Measurements from ENCODE around the gene AREG. TPM values are rescaled to one million over a fixed set of nuclear protein-coding genes. Genes with fewer than 3 reads are reported as not detected.

Gene AREG
- total and polyA plus RNA-seq, 2 experiments from 2014 or later = 0.45 TPM; not detected in 1

DNA sequence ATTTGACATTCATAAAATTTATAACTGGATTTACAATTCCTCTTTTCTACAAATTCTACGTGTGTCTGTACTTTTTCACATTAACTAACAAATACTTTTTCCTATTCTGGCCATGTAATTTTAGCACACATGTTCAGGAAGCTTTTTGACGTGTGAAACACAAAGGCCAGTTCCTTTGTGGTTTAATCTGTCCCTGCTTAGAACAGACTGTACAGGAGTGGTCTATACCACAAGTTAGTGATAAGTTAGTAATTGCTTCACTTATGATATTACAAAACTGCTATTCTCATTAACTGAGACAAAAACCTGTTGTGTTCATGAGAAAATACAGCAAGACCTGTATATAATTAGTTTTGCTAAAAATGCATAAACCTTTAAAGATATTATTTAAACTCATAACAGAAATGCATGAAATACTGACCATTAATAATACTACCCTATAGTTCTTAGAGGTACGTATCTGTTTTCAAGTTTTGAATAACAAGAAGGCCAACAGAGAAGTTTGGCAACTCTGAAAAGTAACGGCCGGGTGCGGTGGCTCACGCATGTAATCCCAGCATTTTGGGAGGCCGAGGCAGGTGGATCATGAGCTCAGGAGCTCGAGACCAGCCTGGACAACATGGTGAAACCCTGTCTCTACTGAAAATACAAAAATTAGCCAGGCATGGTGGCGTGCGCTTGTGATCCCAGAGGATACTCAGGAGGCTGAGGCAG, 13.7 kb upstream of the AREG start (continued):
- TF ChIP-seq JUNB (IDR thresholded peaks at IDR 0.05; ENCODE audit: unreplicated experiment) (no peak), NANOG (IDR thresholded peaks at IDR 0.05; ENCODE audit: borderline replicate concordance) (no peak), ZNF331 (CRISPR knock-in tag; IDR thresholded peaks at IDR 0.05; ENCODE audit: low read depth) (no peak), STAT1 (IDR thresholded peaks at IDR 0.05; ENCODE audit: unreplicated experiment) (no peak), POLR2AphosphoS5 (IDR thresholded peaks at IDR 0.05; ENCODE audit: low read depth) (no peak), EZH2phosphoT487 (IDR thresholded peaks at IDR 0.05; ENCODE audit: unreplicated experiment) (no peak), REST (IDR thresholded peaks at IDR 0.05; ENCODE audit: unreplicated experiment) (no peak), ZNF114 (CRISPR knock-in tag; IDR thresholded peaks at IDR 0.05) (no peak), CREB1 (CRISPR knock-in tag; IDR thresholded peaks at IDR 0.05; ENCODE audit: low read depth) (no peak), EZH2 (IDR thresholded peaks at IDR 0.05; ENCODE audit: low read depth, unreplicated experiment) (no peak)
- TF ChIP-seq, protein P1, sequence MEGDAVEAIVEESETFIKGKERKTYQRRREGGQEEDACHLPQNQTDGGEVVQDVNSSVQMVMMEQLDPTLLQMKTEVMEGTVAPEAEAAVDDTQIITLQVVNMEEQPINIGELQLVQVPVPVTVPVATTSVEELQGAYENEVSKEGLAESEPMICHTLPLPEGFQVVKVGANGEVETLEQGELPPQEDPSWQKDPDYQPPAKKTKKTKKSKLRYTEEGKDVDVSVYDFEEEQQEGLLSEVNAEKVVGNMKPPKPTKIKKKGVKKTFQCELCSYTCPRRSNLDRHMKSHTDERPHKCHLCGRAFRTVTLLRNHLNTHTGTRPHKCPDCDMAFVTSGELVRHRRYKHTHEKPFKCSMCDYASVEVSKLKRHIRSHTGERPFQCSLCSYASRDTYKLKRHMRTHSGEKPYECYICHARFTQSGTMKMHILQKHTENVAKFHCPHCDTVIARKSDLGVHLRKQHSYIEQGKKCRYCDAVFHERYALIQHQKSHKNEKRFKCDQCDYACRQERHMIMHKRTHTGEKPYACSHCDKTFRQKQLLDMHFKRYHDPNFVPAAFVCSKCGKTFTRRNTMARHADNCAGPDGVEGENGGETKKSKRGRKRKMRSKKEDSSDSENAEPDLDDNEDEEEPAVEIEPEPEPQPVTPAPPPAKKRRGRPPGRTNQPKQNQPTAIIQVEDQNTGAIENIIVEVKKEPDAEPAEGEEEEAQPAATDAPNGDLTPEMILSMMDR (conservative IDR thresholded peaks at IDR 0.05; ENCODE audit: low read depth in 2 of 2) = no peak

- Histone ChIP-seq H3K36me3 (ENCODE audit: insufficient read depth) (no peaks in the 10 kb centered on the region), H3K4me1 (ENCODE audit: insufficient read depth) (no peaks in the 10 kb centered on the region), H3K27me3 (ENCODE audit: insufficient read depth) (no peaks in the 10 kb centered on the region), H3K27ac (ENCODE audit: low read depth) (no peak overlapping the region), H2AFZ (no peak overlapping the region), H3K79me2 (replicated peaks; ENCODE audit: insufficient read depth) (no peaks in the 10 kb centered on the region), H3F3A (replicated peaks; ENCODE audit: low read depth) (no peaks in the 10 kb centered on the region), H4K20me1 (replicated peaks; ENCODE audit: insufficient read depth) (no peaks in the 10 kb centered on the region), H3K9me2 (ENCODE audit: insufficient read depth) (0 out of 2 replicates have a peak, but pooled peaks cover 4% of the 10 kb centered on the region), H3K4me3 (no peak overlapping the region), H3K4me2 (no peak overlapping the region)
- no peak overlapping the region for H3K4me3 Mint-ChIP-seq
- H3K27ac Mint-ChIP-seq = no peak overlapping the region
- no peaks in the 10 kb centered on the region for H3K9me3 Mint-ChIP-seq
- ATAC-seq = no peak
- no peak for DNase-seq (ENCODE audit: low spot score)
- H3K4me1 Mint-ChIP-seq = no peaks in the 10 kb centered on the region
- H3K36me3 Mint-ChIP-seq (ENCODE audit: low read depth) = no peaks in the 10 kb centered on the region
- H3K27me3 Mint-ChIP-seq (ENCODE audit: insufficient read depth, low read depth, poor library complexity) = no peaks in the 10 kb centered on the region
- TF ChIP-seq ZNF462 (CRISPR knock-in tag; IDR thresholded peaks at IDR 0.05) = no peak
These were observed 11.9 kb upstream of the AREG start for GRCh38 chr4:74433043-74433442.
